HEK293T (cell line): ENCODE results near the gene LZTFL1.

ENCODE experiments used
- CTCF ChIA-PET: fragments of 350-600 bp; formaldehyde crosslinking; extraction: SDS; loops from one replicate; lab custom pipeline; 2021; ENCODE audit warnings: antibody characterized with exemption, inconsistent platforms; lab: Yijun Ruan, JAX
- POLR2A ChIA-PET: fragments of 350-600 bp; formaldehyde crosslinking; extraction: SDS; loops from one replicate; lab custom pipeline; 2020; ENCODE audit warnings: antibody characterized with exemption, inconsistent platforms; lab: Yijun Ruan, JAX
- DNase-seq: peaks from one replicate; pipeline ENCODE4 v3.0.0; 2012; ENCODE audit warnings: mixed read lengths; ENCODE audit errors: extremely low spot score
- ARNT ChIP-seq: fragments of 450-650 bp; IDR thresholded peaks from 2 replicates; pipeline ENCODE4 v1.6.1; 2017; ENCODE audit warnings: mild to moderate bottlenecking
- BHLHE40 ChIP-seq: fragments of 450-650 bp; IDR thresholded peaks from 2 replicates; pipeline ENCODE4 v1.6.1; 2016; ENCODE audit warnings: mild to moderate bottlenecking, moderate library complexity, borderline replicate concordance
- CTBP1 ChIP-seq: fragments of 450-650 bp; IDR thresholded peaks from 2 replicates; pipeline ENCODE4 v1.6.1; 2016; ENCODE audit warnings: borderline replicate concordance
- ELF4 ChIP-seq: fragments of 450-650 bp; IDR thresholded peaks from 2 replicates; pipeline ENCODE4 v1.6.1; 2017; ENCODE audit warnings: antibody characterized with exemption
- FOXA1 ChIP-seq: fragments of 450-650 bp; IDR thresholded peaks from 2 replicates; pipeline ENCODE4 v1.6.1; 2016; ENCODE audit warnings: mild to moderate bottlenecking
- FOXK2 ChIP-seq: fragments of 450-650 bp; IDR thresholded peaks from 2 replicates; pipeline ENCODE4 v1.6.1; 2016; ENCODE audit warnings: mild to moderate bottlenecking
- FOXM1 ChIP-seq: fragments of 450-650 bp; IDR thresholded peaks from 2 replicates; pipeline ENCODE4 v1.6.1; 2017; ENCODE audit warnings: mild to moderate bottlenecking, borderline replicate concordance
- HDGF ChIP-seq: fragments of 450-650 bp; IDR thresholded peaks from 2 replicates; pipeline ENCODE4 v1.6.1; 2017; ENCODE audit warnings: antibody characterized with exemption, borderline replicate concordance
- L3MBTL2 ChIP-seq: fragments of 450-650 bp; conservative IDR thresholded peaks from 2 replicates; pipeline ENCODE4 v1.6.1; 2016; ENCODE audit warnings: mild to moderate bottlenecking
- LEF1 ChIP-seq: fragments of 450-650 bp; IDR thresholded peaks from 2 replicates; pipeline ENCODE4 v1.6.1; 2017; ENCODE audit warnings: mild to moderate bottlenecking, borderline replicate concordance
- NFRKB ChIP-seq: fragments of 450-650 bp; IDR thresholded peaks from 2 replicates; pipeline ENCODE4 v1.6.1; 2016; ENCODE audit warnings: mild to moderate bottlenecking, moderate library complexity
- SP1 ChIP-seq: fragments of 450-650 bp; IDR thresholded peaks from 2 replicates; pipeline ENCODE4 v1.6.1; 2017
- SUZ12 ChIP-seq: fragments of 450-650 bp; IDR thresholded peaks from 2 replicates; pipeline ENCODE4 v1.6.1; 2016; ENCODE audit warnings: mild to moderate bottlenecking
- TARDBP ChIP-seq: fragments of 450-650 bp; IDR thresholded peaks from 2 replicates; pipeline ENCODE4 v1.6.1; 2016
- ZNF384 ChIP-seq: fragments of 450-650 bp; IDR thresholded peaks from 2 replicates; pipeline ENCODE4 v1.6.1; 2016
- TF ChIP-seq, protein P1 (sequence below): fragments of 450-650 bp; IDR thresholded peaks from 2 replicates; pipeline ENCODE4 v1.6.1; 2016

Gene LZTFL1

DNA sequence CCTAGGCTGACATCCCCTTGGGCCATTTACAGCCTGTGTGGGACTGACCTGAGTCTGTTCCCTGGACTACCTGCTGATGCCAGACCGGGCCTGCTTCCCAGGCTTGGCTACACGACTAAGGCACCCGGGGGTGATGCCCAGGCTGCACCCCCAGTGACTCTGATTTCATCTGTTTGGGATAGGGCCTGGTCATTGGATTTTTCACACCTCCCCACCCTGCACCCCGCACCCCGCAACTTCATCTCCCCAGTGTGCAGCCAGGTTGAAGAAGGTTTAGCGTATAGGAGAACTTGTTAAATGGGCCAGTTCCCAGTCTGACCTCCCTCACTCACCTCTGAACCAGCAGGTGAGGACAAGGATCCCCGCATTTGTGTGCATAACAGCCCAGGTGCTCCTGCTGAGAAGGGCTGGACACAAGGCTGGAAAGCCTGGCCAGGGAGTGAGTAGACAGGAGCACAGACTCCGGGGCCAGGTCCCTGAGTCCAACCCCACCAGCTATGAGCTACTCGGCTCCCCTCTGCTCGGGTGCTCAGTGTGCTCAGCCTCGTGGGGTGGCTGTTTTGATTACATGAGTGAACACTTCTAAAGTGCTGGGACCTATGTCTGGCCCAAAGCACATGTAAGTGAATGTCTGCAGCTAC, 64.1 kb downstream of the LZTFL1 start:
- CTCF ChIA-PET = interaction anchor here (1.0 kb wide), 1 partner anchor 75 kb away, joined by 3 read pairs; no protein-coding TSS in a partner anchor
- DNase-seq = no peak
- POLR2A ChIA-PET = no interaction called here
- TF ChIP-seq CTBP1 (no peak), LEF1 (no peak), HDGF (no peak), NFRKB (no peak), FOXK2 (no peak), ELF4 (no peak), ZNF384 (no peak), L3MBTL2 (no peak), FOXM1 (no peak), ARNT (no peak), FOXA1 (no peak)

DNA sequence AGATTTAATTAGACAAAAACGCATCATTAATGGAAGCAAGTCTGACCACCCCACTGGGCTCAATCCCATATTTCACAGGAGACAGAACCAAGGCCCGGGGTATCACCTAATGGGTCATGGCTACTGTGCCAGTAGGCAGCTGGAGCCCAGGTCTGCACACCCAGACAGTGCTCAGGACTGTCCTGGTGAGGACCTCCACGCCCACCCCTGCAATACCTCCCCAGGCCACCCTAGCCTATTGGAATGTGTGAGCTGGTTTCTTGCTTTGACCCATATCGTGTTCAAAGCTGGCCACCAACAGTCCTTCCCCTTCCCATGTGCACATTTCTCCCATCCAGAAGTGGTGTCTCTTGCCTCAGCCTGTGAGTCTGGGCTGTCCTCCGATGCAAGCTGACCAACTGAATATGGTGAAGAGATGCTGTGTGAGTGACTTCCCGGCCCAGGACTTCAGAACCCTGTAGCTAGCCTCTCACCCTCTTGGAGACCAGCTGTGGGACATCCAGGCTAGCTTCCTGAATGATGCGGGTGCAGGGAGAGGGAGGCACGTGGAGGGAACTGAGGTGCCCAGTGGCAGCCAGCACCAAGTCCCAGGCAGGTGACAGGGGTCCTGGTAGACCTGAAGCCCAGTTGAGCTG, 64.7 kb downstream of the LZTFL1 start:
- POLR2A ChIA-PET = no interaction called here
- CTCF ChIA-PET = interaction anchor here (1.0 kb wide), 1 partner anchor 75 kb away, joined by 3 read pairs; no protein-coding TSS in a partner anchor
- DNase-seq = no peak
- TF ChIP-seq TARDBP (no peak), LEF1 (no peak)

DNA sequence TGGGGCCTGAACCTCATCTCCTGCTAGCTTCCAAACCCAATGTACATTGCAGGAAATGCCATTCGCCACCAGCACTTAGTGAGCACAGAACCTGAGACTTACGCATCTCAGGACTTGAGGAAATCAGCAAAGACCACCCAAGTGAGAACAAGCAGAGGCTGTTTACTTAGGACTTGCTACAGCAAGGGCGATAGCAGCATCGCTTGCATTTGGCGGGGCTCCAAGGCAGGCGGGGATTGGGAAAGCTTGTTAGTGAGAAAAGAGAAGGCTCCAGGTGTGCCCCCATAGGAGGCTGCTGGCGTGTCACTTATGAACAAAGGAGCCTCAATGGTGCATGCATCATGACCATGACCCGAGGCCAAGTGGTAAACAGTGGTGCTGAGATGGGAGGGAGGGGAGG, 65.3 kb downstream of the LZTFL1 start:
- DNase-seq = no peak
- ChIA-PET CTCF (no interaction called here), POLR2A (no interaction called here)
- TF ChIP-seq L3MBTL2 = no peak
- TF ChIP-seq FOXA1 = no peak
- no peak for TF ChIP-seq ZNF384
- no peak for TF ChIP-seq HDGF
- no peak for TF ChIP-seq BHLHE40
- TF ChIP-seq SUZ12 = no peak
- no peak for TF ChIP-seq ELF4
- TF ChIP-seq, protein P1, sequence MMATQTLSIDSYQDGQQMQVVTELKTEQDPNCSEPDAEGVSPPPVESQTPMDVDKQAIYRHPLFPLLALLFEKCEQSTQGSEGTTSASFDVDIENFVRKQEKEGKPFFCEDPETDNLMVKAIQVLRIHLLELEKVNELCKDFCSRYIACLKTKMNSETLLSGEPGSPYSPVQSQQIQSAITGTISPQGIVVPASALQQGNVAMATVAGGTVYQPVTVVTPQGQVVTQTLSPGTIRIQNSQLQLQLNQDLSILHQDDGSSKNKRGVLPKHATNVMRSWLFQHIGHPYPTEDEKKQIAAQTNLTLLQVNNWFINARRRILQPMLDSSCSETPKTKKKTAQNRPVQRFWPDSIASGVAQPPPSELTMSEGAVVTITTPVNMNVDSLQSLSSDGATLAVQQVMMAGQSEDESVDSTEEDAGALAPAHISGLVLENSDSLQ = no peak
- TF ChIP-seq CTBP1 = no peak
- no peak for TF ChIP-seq FOXK2

DNA sequence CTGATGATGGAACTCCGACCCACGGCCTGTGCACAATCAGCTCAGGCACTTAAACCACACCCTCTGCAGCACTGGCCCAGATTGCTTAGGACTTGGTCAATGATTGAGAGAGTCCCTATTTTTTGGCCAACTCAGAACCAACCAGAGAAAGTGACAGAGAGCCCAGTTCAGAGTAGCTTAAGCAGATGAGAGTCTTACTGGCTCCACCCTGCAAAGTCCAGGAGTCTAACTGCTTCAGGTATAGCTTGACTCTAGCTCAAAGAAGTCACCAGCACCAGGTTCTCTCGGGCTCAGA, 65.7 kb downstream of the LZTFL1 start:
- TF ChIP-seq BHLHE40 (no peak), ZNF384 (no peak), FOXM1 (no peak)
- POLR2A ChIA-PET = no interaction called here

DNA sequence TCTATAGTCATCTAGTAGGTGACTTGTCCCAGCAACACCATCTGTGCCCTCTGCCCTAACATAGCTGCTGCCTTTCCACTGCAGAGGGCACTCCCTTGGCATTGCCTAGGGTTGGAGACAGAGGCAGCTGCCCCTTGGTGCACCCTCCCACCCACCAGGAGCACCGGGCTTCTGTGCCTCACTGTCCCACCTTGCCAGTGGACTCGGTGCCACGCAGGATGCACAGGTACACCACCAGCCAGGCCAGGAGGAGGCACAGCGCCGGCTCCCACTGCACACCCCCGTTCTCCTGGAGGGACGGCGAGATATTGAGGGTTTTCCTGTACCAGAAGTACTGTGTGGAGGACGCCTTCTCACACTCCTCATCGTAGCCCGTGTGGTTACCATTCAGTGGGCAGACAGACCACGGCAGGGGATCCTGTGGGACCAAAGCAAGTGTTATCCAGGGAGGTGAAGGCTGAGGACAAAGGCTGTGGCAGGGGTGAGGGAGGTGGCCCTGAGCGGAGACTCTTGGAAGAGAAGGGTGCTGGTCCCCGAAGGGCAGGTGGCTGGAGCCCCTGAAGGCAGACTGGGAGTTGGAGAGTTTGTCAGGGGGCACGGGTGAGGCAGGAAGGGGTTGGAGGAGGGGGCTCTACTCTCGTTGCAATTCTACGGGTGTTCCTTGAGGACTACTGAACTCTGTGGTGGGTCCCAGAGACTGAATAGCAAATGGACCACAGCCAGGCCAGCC, 66.2 kb downstream of the LZTFL1 start:
- no peak for DNase-seq
- ChIA-PET CTCF (no interaction called here), POLR2A (interaction anchor here (0.5 kb wide), 1 partner anchor 1265 kb away, joined by 3 read pairs; no protein-coding TSS in a partner anchor)
- TF ChIP-seq ZNF384 (no peak), FOXM1 (no peak), FOXA1 (no peak), SP1 (no peak), L3MBTL2 (no peak), HDGF (no peak), ELF4 (no peak), CTBP1 (no peak), FOXK2 (no peak), BHLHE40 (no peak), LEF1 (no peak), SUZ12 (no peak), ARNT (no peak)
- TF ChIP-seq, protein P1 = no peak

More for the DNA sequence above, 65.7 kb downstream of the LZTFL1 start:
- CTCF ChIA-PET = no interaction called here
- no peak for DNase-seq

DNA sequence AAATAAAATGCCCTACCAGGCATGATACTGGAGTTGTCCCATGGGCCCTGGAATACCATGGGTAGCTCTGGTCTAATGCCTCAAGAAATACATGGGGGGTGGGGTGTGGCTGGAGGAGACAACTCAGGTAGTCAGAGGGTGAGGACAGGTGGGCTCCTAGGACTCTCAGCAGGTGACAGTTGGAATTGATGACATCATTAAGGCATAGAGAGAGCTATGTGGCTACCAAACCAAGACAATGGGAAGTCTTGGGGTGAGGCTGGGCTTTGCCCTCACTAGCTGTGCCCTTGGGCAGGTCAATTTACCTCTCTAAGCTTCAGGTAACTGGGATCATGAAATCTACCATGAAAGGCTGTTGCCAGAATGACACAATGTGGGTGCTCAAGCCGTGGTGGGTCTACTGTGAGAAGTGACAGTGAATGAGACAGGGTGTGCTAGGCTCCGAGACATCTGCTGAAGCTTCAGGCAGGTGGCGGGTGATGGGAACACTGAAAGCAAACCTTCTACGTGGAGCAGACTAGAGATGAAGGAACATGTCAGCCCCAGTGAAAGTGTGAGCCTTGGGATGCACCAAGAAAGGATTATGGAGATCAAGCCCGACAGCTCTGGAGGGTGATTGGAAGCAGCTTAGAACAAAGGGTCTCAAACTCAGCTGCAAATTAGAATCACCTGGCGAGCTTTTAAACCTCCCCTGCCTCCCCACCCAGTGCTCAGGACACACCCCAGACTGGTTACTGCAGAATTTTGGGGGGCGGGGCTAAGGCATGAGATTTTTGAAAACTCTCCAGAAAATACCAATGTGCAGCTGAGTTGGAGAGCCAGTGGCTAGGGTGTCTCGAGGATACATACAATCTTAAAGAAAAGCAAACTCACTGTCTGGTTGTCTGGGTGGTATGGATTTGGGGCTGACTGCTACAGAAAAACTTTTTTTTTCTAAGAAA, 67.1 kb downstream of the LZTFL1 start:
- CTCF ChIA-PET = interaction anchor here (1.6 kb wide), 1 partner anchor 12 kb away, joined by 3 read pairs; no protein-coding TSS in a partner anchor
- no peak for TF ChIP-seq ELF4
- no peak for TF ChIP-seq L3MBTL2
- TF ChIP-seq TARDBP = no peak
- no peak for TF ChIP-seq ARNT
- TF ChIP-seq, protein P1 = no peak
- no peak for TF ChIP-seq HDGF
- TF ChIP-seq NFRKB = no peak
- no peak for DNase-seq
- POLR2A ChIA-PET = interaction anchor here (0.5 kb wide), 1 partner anchor 1264 kb away, joined by 3 read pairs; no protein-coding TSS in a partner anchor
